ENCODE data around the gene RPL12.

RPL12 gene

DNA sequence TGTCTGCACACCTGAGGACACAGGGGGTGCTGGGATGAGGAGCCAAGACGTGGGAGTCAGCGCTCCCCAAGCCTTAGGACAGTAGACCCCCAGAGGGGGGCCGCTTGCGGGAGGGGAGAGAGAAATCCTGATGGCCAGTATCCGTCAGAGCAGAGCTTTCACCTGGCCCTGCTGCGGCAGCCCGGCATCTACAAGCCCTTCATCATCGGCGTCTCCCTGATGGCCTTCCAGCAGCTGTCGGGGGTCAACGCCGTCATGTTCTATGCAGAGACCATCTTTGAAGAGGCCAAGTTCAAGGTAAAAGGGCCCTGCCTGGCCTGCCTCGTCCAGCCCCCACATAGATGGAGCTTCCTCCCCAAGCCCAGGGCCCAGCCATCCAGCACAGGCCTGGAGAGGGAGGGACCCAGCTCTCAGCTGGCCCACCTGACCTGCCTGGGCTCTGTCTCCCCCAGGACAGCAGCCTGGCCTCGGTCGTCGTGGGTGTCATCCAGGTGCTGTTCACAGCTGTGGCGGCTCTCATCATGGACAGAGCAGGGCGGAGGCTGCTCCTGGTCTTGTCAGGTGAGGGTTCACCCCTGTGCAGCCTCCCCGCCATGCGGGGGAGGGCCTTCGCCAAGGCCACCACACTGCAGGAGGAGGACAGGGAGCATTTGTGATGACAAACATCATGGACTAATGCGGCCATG is 47.6 kb downstream of the RPL12 start:
- DNase-seq (ENCODE audit: low spot score): no peak

DNA sequence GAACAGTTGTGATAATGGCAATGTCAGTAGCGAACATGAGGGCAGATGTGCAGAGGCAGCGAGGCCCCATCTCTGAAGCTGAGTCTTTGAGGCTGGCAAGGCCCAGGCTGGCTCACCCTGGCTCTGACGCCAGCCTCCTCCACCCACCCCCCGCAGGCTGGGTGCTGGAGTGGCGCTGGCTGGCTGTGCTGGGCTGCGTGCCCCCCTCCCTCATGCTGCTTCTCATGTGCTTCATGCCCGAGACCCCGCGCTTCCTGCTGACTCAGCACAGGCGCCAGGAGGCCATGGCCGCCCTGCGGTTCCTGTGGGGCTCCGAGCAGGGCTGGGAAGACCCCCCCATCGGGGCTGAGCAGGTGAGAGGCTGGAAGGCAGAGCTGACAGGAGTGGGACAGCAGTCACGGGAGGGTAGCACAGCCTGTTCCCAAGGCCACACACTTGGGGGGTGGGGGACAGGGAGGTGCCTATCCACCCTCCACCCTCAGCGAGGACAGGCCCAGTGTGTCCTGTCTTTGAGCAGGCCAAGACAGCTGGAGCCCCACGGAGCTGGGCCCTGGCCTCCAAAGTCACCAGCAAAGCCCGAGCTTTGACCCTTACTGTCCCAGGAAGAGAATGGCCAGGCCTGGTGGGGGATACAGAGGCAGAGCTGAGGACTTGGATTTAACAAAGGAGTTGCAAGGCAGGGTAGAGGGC is 48.7 kb downstream of the RPL12 start:
- DNase-seq (ENCODE audit: low spot score): no peak

DNA sequence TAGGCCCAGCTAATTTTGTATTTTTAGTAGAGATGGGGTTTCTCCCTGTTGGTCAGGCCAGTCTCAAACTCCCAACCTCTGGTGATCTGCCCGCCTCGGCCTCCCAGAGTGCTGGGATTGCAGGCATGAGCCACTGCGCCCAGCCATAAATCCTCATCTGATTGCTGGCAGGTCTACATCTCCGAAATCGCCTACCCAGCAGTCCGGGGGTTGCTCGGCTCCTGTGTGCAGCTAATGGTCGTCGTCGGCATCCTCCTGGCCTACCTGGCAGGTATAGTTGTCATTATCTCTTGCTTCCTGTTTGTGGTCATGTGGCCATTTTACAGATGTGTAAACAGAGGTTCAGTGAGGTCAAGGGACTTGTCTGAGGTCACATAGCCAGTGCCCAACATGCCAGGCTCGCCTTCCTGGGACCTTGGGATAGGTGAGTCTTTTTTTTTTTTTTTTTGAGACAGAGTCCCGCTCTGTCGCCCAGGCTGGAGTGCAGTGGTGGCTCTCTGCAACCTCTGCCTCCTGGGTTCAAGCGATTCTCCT is 51.4 kb downstream of the RPL12 start:
- no peak for DNase-seq (ENCODE audit: low spot score)

DNA sequence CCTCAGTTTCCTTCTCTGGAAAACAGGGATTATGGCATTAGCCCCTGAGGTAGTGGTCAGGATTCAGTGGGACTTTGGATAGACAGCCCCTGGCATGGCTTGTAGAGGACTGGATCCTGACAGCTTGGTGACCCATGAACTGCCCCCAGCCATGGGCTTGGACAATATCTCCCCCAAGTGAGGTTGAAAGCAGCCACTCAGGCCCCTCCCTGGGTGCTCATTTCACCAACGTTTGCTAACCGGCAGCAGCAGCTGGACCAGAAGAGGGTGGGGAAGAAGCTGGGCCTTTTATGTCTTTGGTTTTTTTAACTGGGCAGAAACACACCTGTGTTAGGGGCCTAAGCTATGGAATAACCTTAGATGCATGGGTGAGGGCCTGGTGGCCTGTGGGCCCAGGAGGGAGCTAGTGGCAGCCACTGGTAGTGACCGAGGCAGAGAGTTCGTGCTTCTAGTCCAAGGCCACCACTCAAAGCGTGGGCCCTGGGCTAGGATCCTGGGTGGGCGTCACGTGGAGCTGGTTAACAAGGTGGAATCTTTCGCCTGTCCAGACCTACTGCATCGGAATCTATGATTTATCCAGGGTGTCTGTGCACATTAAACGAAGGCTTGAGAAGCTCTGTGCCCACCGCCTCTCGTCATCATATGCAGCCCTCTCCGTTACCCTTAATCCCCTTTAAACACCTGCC is 52.3 kb downstream of the RPL12 start:
- no peak for DNase-seq (ENCODE audit: low spot score)

DNA sequence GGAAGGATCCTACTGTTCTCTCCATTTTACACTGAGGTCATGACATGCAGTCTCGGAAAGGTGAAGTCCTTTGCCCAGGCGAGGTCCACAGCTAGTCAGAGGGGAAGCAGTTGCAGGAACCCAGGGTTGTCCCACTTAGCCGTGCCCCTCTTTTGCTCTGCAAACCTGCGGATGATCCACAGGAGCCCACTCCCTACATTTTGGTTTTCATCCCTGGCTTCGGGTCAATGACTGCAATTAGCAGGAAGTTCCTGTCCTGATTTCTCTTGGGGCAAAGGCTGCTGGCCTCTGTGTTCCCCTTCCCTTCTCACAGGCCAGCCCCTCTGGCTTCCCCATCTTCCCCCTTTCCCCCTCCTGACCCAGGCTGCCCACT is 52.9 kb downstream of the RPL12 start:
- DNase-seq (ENCODE audit: low spot score): no peak

Measured in COLO829 (cell line).